GM12872 (cell line): ENCODE results near the gene HSH2D.
A peak's percentile ranks its signal among the peaks of the same experiment; 100 is the strongest.

Experiments
- CTCF ChIP-seq: IDR thresholded peaks from 3 replicates; pipeline ENCODE4 v1.5.1; 2011; ENCODE audit warnings: low read depth, mild to moderate bottlenecking, low read length, moderate library complexity; ENCODE audit not compliant: insufficient read depth

Gene HSH2D

GRCh38 chr19:16100524-16100923, 43.0 kb upstream of the HSH2D start:
- no peak for TF ChIP-seq CTCF

GRCh38 chr19:16104722-16105121, 38.8 kb upstream of the HSH2D start:
- no peak for TF ChIP-seq CTCF

GRCh38 chr19:16106121-16106520, 37.4 kb upstream of the HSH2D start:
- no peak for TF ChIP-seq CTCF

GRCh38 chr19:16111160-16111908, 32.2 kb upstream of the HSH2D start, which contains the start of gene RAB8A:
TSS of gene RAB8A (plus strand) at chr19:16111889. CDS start at chr19:16111902, 13 bp downstream.
- peak; percentile 88 for TF ChIP-seq CTCF

- no peak for TF ChIP-seq CTCF
Observed at GRCh38 chr19:16111909-16112752, 31.4 kb upstream of the HSH2D start.

GRCh38 chr19:16112778-16113177, 30.7 kb upstream of the HSH2D start:
- TF ChIP-seq CTCF: no peak

- no peak for TF ChIP-seq CTCF
Observed at GRCh38 chr19:16113727-16114126, 29.8 kb upstream of the HSH2D start.
